ENCODE data around the gene HBEGF.

DNA sequence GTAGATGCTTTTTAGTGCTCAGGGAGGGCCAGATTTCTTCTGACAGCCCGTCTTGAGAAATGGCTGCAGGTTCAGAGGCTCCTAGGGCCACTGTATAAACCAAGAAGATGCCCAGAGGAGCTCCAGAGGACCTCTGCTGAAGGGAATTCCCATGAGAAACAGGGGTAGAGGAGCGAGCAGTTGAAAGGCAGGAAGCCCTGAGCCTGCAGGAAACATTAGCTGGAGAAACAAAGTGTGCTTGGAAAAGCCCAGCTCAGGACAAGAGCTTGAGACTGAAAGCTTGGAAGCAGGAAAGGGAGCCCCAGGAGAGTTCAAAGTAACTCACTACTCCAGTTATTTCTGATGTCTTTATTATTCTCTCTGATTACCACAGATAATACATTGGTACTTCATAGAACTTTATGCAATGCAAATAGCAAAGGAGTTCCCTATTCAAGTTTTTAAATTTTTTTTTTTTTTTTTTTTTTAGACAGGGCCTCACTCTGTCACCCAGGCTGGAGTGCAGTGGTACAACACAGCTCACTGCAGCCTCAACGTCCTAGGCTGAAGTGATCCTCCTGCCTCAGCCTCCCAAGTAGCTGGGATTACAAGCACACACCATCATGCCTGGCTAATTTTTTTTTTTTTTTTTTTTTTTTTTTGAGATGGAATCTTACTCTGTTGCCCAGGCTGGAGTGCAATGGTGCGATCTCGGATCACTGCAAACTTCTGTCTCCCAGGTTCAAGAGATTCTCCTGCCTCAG, 16.5 kb downstream of the HBEGF start:
- TF ChIP-seq, protein P1, sequence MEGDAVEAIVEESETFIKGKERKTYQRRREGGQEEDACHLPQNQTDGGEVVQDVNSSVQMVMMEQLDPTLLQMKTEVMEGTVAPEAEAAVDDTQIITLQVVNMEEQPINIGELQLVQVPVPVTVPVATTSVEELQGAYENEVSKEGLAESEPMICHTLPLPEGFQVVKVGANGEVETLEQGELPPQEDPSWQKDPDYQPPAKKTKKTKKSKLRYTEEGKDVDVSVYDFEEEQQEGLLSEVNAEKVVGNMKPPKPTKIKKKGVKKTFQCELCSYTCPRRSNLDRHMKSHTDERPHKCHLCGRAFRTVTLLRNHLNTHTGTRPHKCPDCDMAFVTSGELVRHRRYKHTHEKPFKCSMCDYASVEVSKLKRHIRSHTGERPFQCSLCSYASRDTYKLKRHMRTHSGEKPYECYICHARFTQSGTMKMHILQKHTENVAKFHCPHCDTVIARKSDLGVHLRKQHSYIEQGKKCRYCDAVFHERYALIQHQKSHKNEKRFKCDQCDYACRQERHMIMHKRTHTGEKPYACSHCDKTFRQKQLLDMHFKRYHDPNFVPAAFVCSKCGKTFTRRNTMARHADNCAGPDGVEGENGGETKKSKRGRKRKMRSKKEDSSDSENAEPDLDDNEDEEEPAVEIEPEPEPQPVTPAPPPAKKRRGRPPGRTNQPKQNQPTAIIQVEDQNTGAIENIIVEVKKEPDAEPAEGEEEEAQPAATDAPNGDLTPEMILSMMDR (IDR thresholded peaks at IDR 0.05): no peak
- TF ChIP-seq POLR2A (IDR thresholded peaks at IDR 0.05): no peak
